Measurements from ENCODE around the gene GP1BB. TPM values are rescaled to one million over a fixed set of nuclear protein-coding genes. Genes with fewer than 3 reads are reported as not detected.

The GP1BB gene
- total RNA-seq, 3 donors from 2014 or later (not counting 1 experiment from before 2014, with no cell fraction given): 0.39 to 7.8 (median 4.2) TPM

- Mint-ChIP-seq H3K4me1 (peaks cover 0 to 23% of the 10 kb centered on the region in 2 donors), H3K27ac (no peak overlapping the region), H3K9me3 (no peaks in the 10 kb centered on the region), H3K36me3 (no peaks in the 10 kb centered on the region), H3K4me3 (no peak overlapping the region), H3K27me3 (ENCODE audit: low read depth in 2 of 2) (peaks cover 29 to 44% of the 10 kb centered on the region in 2 donors)
- H3K27ac ChIP-seq (ENCODE audit: low read length): no peak overlapping the region
- ATAC-seq (no peak), DNase-seq (no peak)
- TF ChIP-seq CTCF (IDR thresholded peaks at IDR 0.05): no peak
- H3K4me3 ChIP-seq (ENCODE audit: low read length): no peak overlapping the region
- no peaks in the 10 kb centered on the region for H3K36me3 ChIP-seq (ENCODE audit: control insufficient read depth, insufficient read depth, low read length)
- intact Hi-C loops (cut with micrococcal nuclease): no loop called here
- H3K9me3 ChIP-seq (ENCODE audit: control insufficient read depth, insufficient read depth, low read length): no peaks in the 10 kb centered on the region
- peaks cover 24% of the 10 kb centered on the region for H3K27me3 ChIP-seq (ENCODE audit: control insufficient read depth, insufficient read depth, low read length)
- H3K4me1 ChIP-seq (ENCODE audit: control insufficient read depth, insufficient read depth, low read length): peaks cover 25% of the 10 kb centered on the region
- 87% methylated on average over 60 of the region's 60 CpGs for WGBS (ENCODE audit: insufficient coverage)
Measured at GRCh38 chr22:19722178-19722981, 959 bp upstream of the GP1BB start.

- no peak for ATAC-seq
- no peak for DNase-seq
- intact Hi-C loops (cut with micrococcal nuclease): no loop called here
- Histone ChIP-seq H3K27ac (ENCODE audit: low read length) (no peak overlapping the region), H3K36me3 (ENCODE audit: control insufficient read depth, insufficient read depth, low read length) (no peaks in the 10 kb centered on the region), H3K4me1 (ENCODE audit: control insufficient read depth, insufficient read depth, low read length) (peaks cover 20% of the 10 kb centered on the region), H3K27me3 (ENCODE audit: control insufficient read depth, insufficient read depth, low read length) (peaks cover 22% of the 10 kb centered on the region), H3K4me3 (ENCODE audit: low read length) (no peak overlapping the region), H3K9me3 (ENCODE audit: control insufficient read depth, insufficient read depth, low read length) (no peaks in the 10 kb centered on the region)
- 31% methylated on average over 15 of the region's 15 CpGs for WGBS (ENCODE audit: insufficient coverage)
- H3K4me1 Mint-ChIP-seq: peaks cover 0 to 23% of the 10 kb centered on the region in 2 donors
- TF ChIP-seq CTCF (IDR thresholded peaks at IDR 0.05): no peak
- H3K27me3 Mint-ChIP-seq (ENCODE audit: low read depth in 2 of 2): peaks cover 29 to 40% of the 10 kb centered on the region in 2 donors
- H3K9me3 Mint-ChIP-seq: no peaks in the 10 kb centered on the region
- no peak overlapping the region for H3K27ac Mint-ChIP-seq
- peak overlapping the region; percentile 40 for H3K4me3 Mint-ChIP-seq
- no peaks in the 10 kb centered on the region for H3K36me3 Mint-ChIP-seq
Measured at GRCh38 chr22:19722982-19723231, 432 bp upstream of the GP1BB start.

- WGBS (ENCODE audit: insufficient coverage): 8% methylated on average over 89 of the region's 89 CpGs
- Histone ChIP-seq H3K4me3 (ENCODE audit: low read length) (no peak overlapping the region), H3K27me3 (ENCODE audit: control insufficient read depth, insufficient read depth, low read length) (peaks cover 20% of the 10 kb centered on the region), H3K4me1 (ENCODE audit: control insufficient read depth, insufficient read depth, low read length) (peaks cover 17% of the 10 kb centered on the region), H3K36me3 (ENCODE audit: control insufficient read depth, insufficient read depth, low read length) (no peaks in the 10 kb centered on the region), H3K27ac (ENCODE audit: low read length) (no peak overlapping the region), H3K9me3 (ENCODE audit: control insufficient read depth, insufficient read depth, low read length) (no peaks in the 10 kb centered on the region)
- ATAC-seq (peak; percentile 39 to 74 (median 73)), DNase-seq (peak in 1 of 2 donors; percentile 58)
- Mint-ChIP-seq H3K27ac (no peak overlapping the region), H3K4me1 (peaks cover 0 to 22% of the 10 kb centered on the region in 2 donors), H3K9me3 (no peaks in the 10 kb centered on the region), H3K27me3 (ENCODE audit: low read depth in 2 of 2) (peaks cover 28 to 39% of the 10 kb centered on the region in 2 donors), H3K36me3 (no peaks in the 10 kb centered on the region), H3K4me3 (peak overlapping the region; percentile 56)
- intact Hi-C loops (cut with micrococcal nuclease): no loop called here
- TF ChIP-seq CTCF (IDR thresholded peaks at IDR 0.05): no peak
Measured at GRCh38 chr22:19723983-19724827, 866 bp downstream of the GP1BB start.
